HG02840 (cell line): ENCODE results near the gene OR52E2.

Experiments
- ATAC-seq: cut with Tn5 transposase; IDR thresholded peaks from one replicate; pipeline ENCODE4 v1.9.1; 2021; ENCODE audit warnings: mild to moderate bottlenecking, moderate library complexity, moderate number of reproducible peaks; ENCODE audit not compliant: unreplicated experiment, low FRiP score

The OR52E2 gene

GRCh38 chr11:5021996-5022395, 37.4 kb downstream of the OR52E2 start:
- no peak for ATAC-seq

- ATAC-seq, result no peak
Observed at GRCh38 chr11:5013012-5013411, 46.4 kb downstream of the OR52E2 start.

DNA sequence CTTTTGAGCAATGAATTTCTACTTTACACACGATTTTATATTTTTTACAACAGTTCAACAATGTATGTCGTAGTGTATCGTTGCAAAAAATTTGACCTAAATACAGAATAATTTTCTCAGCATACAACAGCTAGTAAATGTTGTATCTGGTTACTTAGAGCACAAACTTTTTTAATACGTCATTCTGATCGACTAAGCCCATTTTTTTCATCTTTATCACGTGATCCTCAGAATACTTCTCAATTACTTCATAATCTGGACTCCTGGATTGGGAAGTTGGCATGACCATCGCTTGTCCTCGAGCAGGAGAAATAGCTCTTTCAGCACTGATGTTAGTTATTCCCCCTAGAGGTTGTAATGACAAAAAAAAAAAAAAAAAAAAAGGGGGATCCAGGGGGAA, 48.2 kb downstream of the OR52E2 start:
- no peak for ATAC-seq
